NCI-H146 treated with DMSO at 0.1 percent for 48 hours (cell line): Measurements from ENCODE around the gene NOD2.

ENCODE experiments used
- DNase-seq: peaks from one replicate; lab custom pipeline; 2025; ENCODE audit not compliant: unreplicated experiment; lab: John Stamatoyannopoulos, UW

Gene NOD2

DNA sequence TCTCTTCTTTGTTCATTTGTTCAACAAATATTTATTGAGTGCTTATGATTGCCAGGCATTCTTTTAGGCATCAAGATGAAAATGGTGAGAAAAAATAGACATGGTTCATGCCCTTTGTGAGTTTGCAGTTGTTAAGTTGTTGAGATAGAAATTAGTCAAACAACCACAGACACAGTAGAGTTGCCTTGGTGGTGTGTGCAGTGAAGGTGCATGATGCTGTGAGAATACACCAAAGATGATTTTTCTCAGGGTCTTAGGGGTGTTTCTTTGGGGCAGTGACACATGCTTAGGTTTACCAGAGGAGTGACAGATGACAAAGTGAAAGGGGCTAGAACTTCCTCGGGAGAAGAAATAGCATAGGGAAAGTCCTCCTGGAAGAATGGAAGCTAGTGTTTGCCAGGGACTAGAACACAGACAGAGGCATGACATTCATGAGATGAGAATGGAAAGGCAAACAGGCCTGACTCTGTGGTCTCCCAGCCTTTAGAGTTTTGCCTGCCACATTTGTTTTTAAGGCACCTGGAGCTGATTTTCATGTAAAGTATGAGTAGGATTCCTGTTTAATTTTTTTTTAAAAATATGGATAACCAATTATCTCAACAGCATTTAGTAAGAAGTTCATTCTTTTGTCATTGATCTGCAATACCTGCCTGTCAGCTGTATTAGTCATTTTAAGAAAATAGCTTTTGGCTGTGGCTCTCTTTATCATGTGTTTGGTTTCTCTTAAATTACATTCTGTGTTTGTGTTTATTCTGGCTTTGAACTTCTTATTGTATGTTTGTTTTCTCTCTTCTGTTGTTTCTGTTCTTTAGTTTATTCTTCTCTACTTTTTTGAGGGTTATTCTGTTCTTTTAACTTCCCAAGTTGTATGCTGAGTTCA is 85.1 kb downstream of the NOD2 start:
- DNase-seq = no peak

DNA sequence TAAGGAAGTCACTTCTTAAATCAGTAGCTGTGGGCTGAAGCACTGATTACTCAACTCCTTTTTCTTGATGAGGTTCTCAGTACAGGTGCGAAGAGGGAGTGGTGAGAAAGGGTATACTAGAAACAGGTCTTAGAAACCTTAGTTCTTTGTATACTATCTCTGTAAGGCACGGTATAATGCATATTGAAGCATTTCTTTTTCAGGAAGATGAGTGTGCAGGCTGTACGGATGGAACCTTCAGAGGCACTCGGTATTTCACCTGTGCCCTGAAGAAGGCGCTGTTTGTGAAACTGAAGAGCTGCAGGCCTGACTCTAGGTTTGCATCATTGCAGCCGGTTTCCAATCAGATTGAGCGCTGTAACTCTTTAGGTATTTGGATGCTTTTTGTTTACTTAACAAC is 87.6 kb downstream of the NOD2 start:
- DNase-seq = no peak

DNA sequence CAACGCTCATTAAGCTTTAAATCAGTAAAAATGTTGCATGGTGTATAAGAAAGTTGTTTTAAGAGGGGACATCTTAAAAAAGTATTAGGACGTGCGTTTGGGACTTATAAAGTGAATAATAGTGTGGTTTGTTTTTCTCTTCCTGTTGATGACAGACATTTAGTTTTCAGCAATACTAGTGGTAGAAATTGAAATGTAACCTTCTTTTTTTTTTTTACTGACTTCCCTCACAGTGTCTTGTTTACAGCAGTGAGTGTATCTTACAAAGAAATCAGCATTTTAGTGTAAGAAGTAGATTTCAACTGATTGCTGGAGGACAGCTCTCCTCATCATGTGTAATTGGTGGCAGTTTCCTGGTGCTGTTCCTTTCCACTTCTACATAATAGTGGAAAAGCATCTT is 88.1 kb downstream of the NOD2 start:
- DNase-seq = no peak
